Measurements from ENCODE around the gene DHX36. TPM values are rescaled to one million over a fixed set of nuclear protein-coding genes. Genes with fewer than 3 reads are reported as not detected.

DHX36 gene, protein sequence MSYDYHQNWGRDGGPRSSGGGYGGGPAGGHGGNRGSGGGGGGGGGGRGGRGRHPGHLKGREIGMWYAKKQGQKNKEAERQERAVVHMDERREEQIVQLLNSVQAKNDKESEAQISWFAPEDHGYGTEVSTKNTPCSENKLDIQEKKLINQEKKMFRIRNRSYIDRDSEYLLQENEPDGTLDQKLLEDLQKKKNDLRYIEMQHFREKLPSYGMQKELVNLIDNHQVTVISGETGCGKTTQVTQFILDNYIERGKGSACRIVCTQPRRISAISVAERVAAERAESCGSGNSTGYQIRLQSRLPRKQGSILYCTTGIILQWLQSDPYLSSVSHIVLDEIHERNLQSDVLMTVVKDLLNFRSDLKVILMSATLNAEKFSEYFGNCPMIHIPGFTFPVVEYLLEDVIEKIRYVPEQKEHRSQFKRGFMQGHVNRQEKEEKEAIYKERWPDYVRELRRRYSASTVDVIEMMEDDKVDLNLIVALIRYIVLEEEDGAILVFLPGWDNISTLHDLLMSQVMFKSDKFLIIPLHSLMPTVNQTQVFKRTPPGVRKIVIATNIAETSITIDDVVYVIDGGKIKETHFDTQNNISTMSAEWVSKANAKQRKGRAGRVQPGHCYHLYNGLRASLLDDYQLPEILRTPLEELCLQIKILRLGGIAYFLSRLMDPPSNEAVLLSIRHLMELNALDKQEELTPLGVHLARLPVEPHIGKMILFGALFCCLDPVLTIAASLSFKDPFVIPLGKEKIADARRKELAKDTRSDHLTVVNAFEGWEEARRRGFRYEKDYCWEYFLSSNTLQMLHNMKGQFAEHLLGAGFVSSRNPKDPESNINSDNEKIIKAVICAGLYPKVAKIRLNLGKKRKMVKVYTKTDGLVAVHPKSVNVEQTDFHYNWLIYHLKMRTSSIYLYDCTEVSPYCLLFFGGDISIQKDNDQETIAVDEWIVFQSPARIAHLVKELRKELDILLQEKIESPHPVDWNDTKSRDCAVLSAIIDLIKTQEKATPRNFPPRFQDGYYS
- 59.3 to 76.6 TPM (median 63.4 TPM) in 5 replicates for total RNA-seq (2022; extraction: Qiagen RNA extraction; ENCODE audit: low read depth)

DNA sequence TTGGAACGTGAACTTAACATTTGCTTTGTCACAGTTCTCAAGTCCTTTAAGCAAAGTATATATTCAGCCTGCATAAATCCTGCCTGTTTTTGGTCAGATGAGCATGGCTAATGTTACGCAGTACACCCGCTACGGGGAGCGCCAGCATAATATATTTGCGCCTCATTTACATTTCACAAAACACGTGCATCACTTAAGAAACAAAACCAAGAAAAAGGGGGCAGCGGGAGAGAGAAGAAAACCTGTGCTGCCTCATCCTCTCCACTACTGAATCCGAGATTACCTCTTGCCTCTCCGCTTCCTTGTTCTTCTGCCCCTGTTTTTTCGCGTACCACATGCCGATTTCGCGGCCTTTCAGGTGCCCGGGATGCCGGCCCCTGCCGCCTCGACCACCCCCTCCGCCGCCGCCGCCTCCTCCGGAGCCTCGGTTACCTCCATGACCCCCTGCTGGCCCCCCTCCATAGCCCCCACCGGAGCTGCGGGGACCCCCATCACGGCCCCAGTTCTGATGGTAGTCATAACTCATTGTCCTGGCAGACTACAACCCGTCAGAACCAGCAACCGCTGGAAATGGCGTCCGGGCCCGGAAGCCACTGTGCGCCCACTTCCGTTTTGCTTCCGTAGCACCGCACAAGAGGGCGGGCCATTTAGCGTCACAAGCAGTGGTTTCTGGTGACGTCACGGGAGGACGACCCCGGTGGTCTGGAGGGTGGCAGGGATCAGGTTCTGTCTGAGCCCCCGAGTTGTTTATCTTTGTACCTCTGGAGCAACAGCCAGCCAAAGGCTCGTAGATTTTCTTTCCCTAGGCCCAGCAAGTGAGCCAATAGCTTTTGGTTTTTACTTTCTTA, at the start of gene DHX36:
Gene DHX36 (minus strand): TSS at position 597 of the 848 bp plus-strand sequence. CDS start 71 bp downstream, at position 526.

Other genes with a start within 250 kb of the DHX36 start
- 5.2 to 8.5 TPM (median 5.9 TPM) in 5 replicates for gene ARHGEF26, start 203.1 kb downstream of the DHX36 start, total RNA-seq (2022; extraction: Qiagen RNA extraction; ENCODE audit: low read depth)
- not detected in 5 replicates for gene GPR149, start 105.7 kb upstream of the DHX36 start, total RNA-seq (2022; extraction: Qiagen RNA extraction; ENCODE audit: low read depth)

All from A549 treated with CpdA at 1 μM for 4 hours (cell line).